Neural progenitor cell (in vitro differentiated cells): ENCODE measurements around the gene FAM72D. TPM values are rescaled to one million over a fixed set of nuclear protein-coding genes. Genes with fewer than 3 reads are reported as not detected.
"Not testable (repeated sequence)": the region's sequence is repeated elsewhere in the genome, so short reads cannot be mapped to it uniquely, and the experiment has no call there.

Experiments used
- DNase-seq: peaks from one replicate; pipeline ENCODE4 v3.0.0-alpha.2; 2016; ENCODE audit warnings: low spot score
- H2AFZ ChIP-seq: fragments of 200-600 bp; sonication (generic); replicated peaks from 2 replicates; pipeline ENCODE4 v1.6.1; 2016; ENCODE audit warnings: antibody characterized with exemption
- H3F3A ChIP-seq: fragments of 200-600 bp; sonication (generic); 2 replicates; pipeline ENCODE4 v1.6.1; 2016; ENCODE audit warnings: antibody characterized with exemption, low read depth
- H3K27ac ChIP-seq: fragments of 200-600 bp; sonication (generic); 2 replicates; pipeline ENCODE4 v1.5.1; 2016; ENCODE audit warnings: mild to moderate bottlenecking
- H3K27me3 ChIP-seq: fragments of 200-600 bp; sonication (generic); 2 replicates; pipeline ENCODE4 v1.6.1; 2016; ENCODE audit warnings: mild to moderate bottlenecking, moderate library complexity
- H3K36me3 ChIP-seq: fragments of 200-600 bp; sonication (generic); 2 replicates; pipeline ENCODE4 v1.5.1; 2016
- H3K4me1 ChIP-seq: fragments of 200-600 bp; sonication (generic); 2 replicates; pipeline ENCODE4 v1.6.1; 2016; ENCODE audit warnings: mixed run types
- H3K4me2 ChIP-seq: fragments of 200-600 bp; sonication (generic); 2 replicates; pipeline ENCODE4 v1.6.1; 2016
- H3K4me3 ChIP-seq: fragments of 200-600 bp; sonication (generic); 2 replicates; pipeline ENCODE4 v1.5.1; 2016
- H3K79me2 ChIP-seq: fragments of 200-600 bp; sonication (generic); 2 replicates; pipeline ENCODE4 v1.6.1; 2016; ENCODE audit warnings: low read depth
- H3K9ac ChIP-seq: fragments of 200-600 bp; sonication (generic); 2 replicates; pipeline ENCODE4 v1.6.1; 2016
- H3K9me3 ChIP-seq: fragments of 200-600 bp; sonication (generic); 2 replicates; pipeline ENCODE4 v1.5.1; 2016; ENCODE audit warnings: low read depth
- H4K20me1 ChIP-seq: fragments of 200-600 bp; sonication (generic); 2 replicates; pipeline ENCODE4 v1.6.1; 2016; ENCODE audit warnings: low read depth
- H3K27ac Mint-ChIP-seq: 3 replicates; pipeline ENCODE4 v1.8.0; 2021; ENCODE audit warnings: mixed read lengths
- H3K27me3 Mint-ChIP-seq: 2 replicates; pipeline ENCODE4 v1.8.0; 2022; ENCODE audit warnings: low read depth, mild to moderate bottlenecking, inconsistent platforms, moderate library complexity, mixed read lengths; ENCODE audit not compliant: insufficient read depth
- H3K36me3 Mint-ChIP-seq: 3 replicates; pipeline ENCODE4 v1.8.0; 2021; ENCODE audit warnings: mixed read lengths
- H3K4me1 Mint-ChIP-seq: 3 replicates; pipeline ENCODE4 v1.8.0; 2021; ENCODE audit warnings: mixed read lengths
- H3K4me3 Mint-ChIP-seq: 3 replicates; pipeline ENCODE4 v1.8.0; 2021; ENCODE audit warnings: mild to moderate bottlenecking, moderate library complexity, mixed read lengths
- H3K9me3 Mint-ChIP-seq: 3 replicates; pipeline ENCODE4 v1.8.0; 2020; ENCODE audit warnings: mixed read lengths
- total RNA-seq: library from RNA; depleted of rRNA; stranded (reverse); fragments of >200 nt; gene quantifications from 2 replicates; pipeline ENCODE4 v1.2.3, GENCODE V29; 2015; ENCODE audit warnings: low replicate concordance

Gene FAM72D
- total RNA-seq, 1 donor from 2014 or later = 36.8 TPM

DNA sequence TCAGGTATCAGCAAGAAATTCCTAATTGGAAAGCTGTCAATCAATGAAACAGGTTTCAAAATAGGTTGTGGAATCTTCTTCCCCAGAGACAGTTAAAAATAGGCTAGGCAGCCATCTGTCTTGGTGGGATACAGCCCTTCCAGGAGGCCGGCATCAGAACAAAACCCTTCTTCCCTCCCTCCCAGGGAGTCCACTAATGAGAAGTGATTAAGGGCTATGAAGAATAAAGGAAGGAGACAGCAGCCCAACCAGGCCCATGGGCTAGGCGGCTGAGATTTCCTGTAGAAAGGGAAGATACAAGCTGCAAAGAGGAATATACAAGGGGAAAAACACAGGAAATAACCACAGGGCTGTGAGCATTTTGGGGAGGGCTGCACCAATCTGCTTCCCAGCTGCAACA is 32.5 kb upstream of the FAM72D start:
- not testable (repeated sequence) for H3K4me1 ChIP-seq, H3K9me3 ChIP-seq, H2AFZ ChIP-seq, H4K20me1 ChIP-seq, H3K27ac ChIP-seq, H3K4me2 ChIP-seq, H3K27ac Mint-ChIP-seq, H3K79me2 ChIP-seq, H3K36me3 Mint-ChIP-seq, H3K27me3 Mint-ChIP-seq, H3F3A ChIP-seq, DNase-seq, H3K4me3 ChIP-seq, H3K4me1 Mint-ChIP-seq, H3K9me3 Mint-ChIP-seq, H3K9ac ChIP-seq, H3K27me3 ChIP-seq, H3K4me3 Mint-ChIP-seq, H3K36me3 ChIP-seq

DNA sequence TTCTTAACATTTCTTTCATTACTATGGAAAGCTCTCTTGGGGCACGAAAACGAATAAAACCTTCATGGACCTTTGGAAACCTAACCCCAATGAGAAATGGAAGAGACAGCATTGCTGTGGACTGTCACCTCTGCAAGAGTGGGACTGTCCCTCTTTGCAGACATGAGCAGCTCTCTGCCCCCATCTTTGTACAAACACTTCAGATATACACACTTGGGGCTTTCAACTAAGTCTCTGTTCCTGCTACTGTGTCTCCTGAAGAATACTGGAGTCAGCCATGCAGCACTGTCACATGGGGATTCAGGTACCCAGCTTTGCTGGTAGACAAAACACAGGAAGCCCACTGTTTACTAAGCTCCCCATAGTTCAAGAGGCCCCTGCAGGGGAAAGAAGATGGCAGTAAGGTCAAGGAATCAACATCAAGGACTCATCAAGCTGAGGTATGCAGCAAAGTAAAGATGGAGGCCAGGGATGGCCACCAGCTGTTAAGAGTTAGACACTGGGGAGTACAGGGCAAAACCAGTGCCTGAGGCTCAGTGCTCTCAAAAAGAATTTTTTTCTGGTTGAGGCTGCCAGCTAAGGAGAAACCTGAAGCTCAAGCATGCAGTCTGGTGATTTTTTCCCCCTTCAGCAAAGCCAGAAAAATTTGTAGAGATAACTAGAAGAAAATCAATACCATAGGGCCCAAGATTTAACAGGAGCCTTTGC is 31.7 kb upstream of the FAM72D start:
- H3K9me3 Mint-ChIP-seq, H3K4me3 Mint-ChIP-seq, H3K27me3 ChIP-seq, H3K27ac ChIP-seq, H3K27me3 Mint-ChIP-seq, H3K79me2 ChIP-seq, H2AFZ ChIP-seq, H4K20me1 ChIP-seq, H3K4me2 ChIP-seq, H3K9me3 ChIP-seq, H3K4me1 ChIP-seq, H3K36me3 ChIP-seq, H3K4me3 ChIP-seq, H3K27ac Mint-ChIP-seq, DNase-seq, H3K36me3 Mint-ChIP-seq, H3K4me1 Mint-ChIP-seq, H3K9ac ChIP-seq, H3F3A ChIP-seq: not testable (repeated sequence)

DNA sequence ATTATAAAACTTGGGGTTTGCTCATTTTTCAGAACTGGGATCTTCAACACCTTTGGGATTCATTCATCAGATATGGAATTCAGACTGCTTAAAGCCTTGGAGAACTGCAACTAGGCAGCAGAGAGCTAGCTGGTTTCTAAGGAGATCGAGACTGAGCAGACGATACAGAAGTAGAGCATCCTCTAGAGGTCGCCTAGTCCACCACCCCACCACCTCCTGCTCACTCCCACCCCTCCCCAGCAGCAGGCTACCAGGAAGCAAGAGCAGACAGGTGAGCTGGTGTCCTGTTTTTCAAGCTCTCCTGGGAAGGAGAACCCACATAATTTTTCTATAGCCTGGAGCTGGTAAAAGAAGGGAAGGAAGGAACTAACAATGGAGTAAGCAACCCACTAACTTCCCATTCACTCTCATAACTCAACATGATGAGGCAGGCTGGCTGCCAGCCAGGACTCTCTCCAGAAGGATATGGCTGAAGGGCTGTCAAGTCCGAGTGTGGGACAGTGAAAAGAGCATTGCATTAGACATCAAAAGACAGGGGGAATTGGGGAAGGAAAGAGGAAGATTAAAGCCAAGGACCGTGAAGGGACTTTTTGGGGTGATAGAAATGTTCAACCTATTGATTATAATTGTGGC is 30.5 kb upstream of the FAM72D start:
- not testable (repeated sequence) for H3K9me3 Mint-ChIP-seq, H3K27me3 Mint-ChIP-seq, H3K4me3 ChIP-seq, H3K79me2 ChIP-seq, H3K36me3 ChIP-seq, H3K27ac Mint-ChIP-seq, H3K9me3 ChIP-seq, H3K9ac ChIP-seq, H3K27me3 ChIP-seq, DNase-seq, H3K4me3 Mint-ChIP-seq, H3F3A ChIP-seq, H3K27ac ChIP-seq, H2AFZ ChIP-seq, H3K36me3 Mint-ChIP-seq, H3K4me1 ChIP-seq, H3K4me1 Mint-ChIP-seq, H4K20me1 ChIP-seq, H3K4me2 ChIP-seq

DNA sequence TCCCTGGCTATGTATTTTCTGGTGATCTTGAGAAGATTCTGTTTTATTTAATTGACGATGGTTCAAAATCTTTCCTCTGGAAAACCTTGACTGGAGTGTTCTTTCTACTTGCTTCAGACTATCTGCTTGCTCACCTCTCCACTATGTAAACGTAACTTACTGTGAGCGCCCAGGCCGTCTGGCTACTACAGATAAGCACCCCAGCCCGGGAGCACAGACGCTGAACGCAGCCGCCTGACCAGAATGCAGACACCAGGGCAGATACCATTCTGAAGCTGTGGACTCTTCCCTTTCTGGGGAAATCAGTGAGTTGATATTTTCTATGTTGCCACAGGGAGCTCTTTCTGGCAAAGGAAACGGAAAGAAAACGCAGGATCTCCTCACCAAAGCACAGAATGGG is 29.3 kb upstream of the FAM72D start:
- H3K4me1 ChIP-seq, H3K27me3 ChIP-seq, H3K4me1 Mint-ChIP-seq, H3F3A ChIP-seq, H3K36me3 Mint-ChIP-seq, H4K20me1 ChIP-seq, H3K4me3 ChIP-seq, H2AFZ ChIP-seq, H3K27ac ChIP-seq, H3K79me2 ChIP-seq, H3K9ac ChIP-seq, H3K36me3 ChIP-seq, H3K4me2 ChIP-seq, H3K9me3 ChIP-seq, H3K9me3 Mint-ChIP-seq, H3K27ac Mint-ChIP-seq, H3K27me3 Mint-ChIP-seq, H3K4me3 Mint-ChIP-seq, DNase-seq: not testable (repeated sequence)

DNA sequence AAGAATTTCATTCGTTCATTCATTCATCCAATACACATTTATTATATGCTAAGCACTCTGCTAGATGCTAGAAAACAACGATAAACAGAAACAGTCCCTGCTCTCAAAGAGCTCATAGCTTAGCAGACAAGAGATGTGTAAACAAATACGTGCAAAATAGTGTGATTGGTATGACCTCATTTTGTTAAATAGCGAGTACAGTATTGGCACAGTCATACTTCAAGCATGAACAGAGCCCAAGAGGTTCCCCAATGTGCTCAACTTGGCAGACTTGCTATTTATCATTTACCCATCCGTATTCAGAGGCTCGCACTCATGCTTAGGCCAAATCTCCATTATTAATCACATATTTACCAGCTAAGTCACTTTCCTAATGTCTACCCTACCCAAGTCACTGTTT is 24.2 kb upstream of the FAM72D start:
- H3K27me3 Mint-ChIP-seq, H3K4me2 ChIP-seq, H3K4me1 Mint-ChIP-seq, H3K9ac ChIP-seq, H3K9me3 ChIP-seq, H4K20me1 ChIP-seq, H3K27ac ChIP-seq, H3K36me3 Mint-ChIP-seq, H3K4me3 Mint-ChIP-seq, H3K4me1 ChIP-seq, H3K36me3 ChIP-seq, H3K4me3 ChIP-seq, H3K9me3 Mint-ChIP-seq, H3K79me2 ChIP-seq, H3K27me3 ChIP-seq, H3F3A ChIP-seq, H3K27ac Mint-ChIP-seq, H2AFZ ChIP-seq, DNase-seq: not testable (repeated sequence)

DNA sequence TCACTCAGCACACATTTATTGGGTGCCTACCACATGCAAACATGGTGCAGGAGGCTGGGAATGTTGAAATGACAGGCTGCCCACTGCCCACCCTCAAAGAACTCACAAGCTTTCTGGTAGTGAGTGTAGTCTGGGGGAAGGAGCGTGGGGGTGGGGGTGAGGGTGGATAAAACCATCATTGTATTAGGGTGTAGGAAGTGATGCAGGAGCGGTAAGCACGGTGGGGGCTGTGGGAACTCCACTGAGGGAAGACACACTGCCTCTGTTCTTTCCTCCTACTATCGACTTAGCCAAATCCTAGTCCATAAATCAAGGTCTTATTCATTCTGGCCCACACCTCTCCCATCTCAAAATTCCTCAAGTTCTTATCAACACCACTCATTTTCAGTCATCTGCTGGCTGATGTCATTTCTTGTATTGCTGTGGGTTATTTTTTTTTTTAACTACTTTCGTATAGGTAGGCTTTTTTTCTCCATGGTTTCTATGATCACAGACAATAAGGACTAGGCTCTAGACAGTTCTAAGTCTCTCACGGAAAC is 21.7 kb upstream of the FAM72D start:
- not testable (repeated sequence) for H3K27ac Mint-ChIP-seq, H3F3A ChIP-seq, H3K9me3 Mint-ChIP-seq, H3K4me3 Mint-ChIP-seq, H4K20me1 ChIP-seq, H3K79me2 ChIP-seq, H3K9me3 ChIP-seq, H3K36me3 Mint-ChIP-seq, H3K4me1 Mint-ChIP-seq, H3K27ac ChIP-seq, H2AFZ ChIP-seq, H3K27me3 Mint-ChIP-seq, H3K27me3 ChIP-seq, H3K4me1 ChIP-seq, H3K4me2 ChIP-seq, H3K9ac ChIP-seq, DNase-seq, H3K4me3 ChIP-seq, H3K36me3 ChIP-seq

DNA sequence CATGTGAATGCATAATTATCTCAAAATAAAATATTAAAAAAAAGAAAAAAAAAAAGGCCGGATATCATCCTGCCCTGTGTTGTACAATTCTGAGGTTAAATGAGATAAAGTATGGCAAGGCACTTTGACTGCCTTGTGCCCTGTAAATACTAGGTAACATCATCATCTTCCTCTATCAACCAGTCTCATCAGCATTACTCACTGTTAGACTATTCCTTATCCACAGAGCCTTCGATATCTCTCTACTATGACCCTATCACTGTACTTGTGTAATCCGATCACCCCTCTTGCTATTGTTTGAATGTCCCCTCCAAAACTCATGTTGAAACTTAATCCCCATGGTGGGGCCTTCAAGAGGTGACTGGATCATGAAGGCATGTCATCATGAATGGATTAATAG is 18.9 kb upstream of the FAM72D start:
- not testable (repeated sequence) for H3K4me1 Mint-ChIP-seq, H3K79me2 ChIP-seq, H3K27ac ChIP-seq, H3K4me1 ChIP-seq, H3K4me3 ChIP-seq, H3K9me3 ChIP-seq, H3K9ac ChIP-seq, H4K20me1 ChIP-seq, H3K4me2 ChIP-seq, H3K36me3 ChIP-seq, H2AFZ ChIP-seq, DNase-seq, H3F3A ChIP-seq, H3K36me3 Mint-ChIP-seq, H3K27me3 Mint-ChIP-seq, H3K4me3 Mint-ChIP-seq, H3K27ac Mint-ChIP-seq, H3K9me3 Mint-ChIP-seq, H3K27me3 ChIP-seq

DNA sequence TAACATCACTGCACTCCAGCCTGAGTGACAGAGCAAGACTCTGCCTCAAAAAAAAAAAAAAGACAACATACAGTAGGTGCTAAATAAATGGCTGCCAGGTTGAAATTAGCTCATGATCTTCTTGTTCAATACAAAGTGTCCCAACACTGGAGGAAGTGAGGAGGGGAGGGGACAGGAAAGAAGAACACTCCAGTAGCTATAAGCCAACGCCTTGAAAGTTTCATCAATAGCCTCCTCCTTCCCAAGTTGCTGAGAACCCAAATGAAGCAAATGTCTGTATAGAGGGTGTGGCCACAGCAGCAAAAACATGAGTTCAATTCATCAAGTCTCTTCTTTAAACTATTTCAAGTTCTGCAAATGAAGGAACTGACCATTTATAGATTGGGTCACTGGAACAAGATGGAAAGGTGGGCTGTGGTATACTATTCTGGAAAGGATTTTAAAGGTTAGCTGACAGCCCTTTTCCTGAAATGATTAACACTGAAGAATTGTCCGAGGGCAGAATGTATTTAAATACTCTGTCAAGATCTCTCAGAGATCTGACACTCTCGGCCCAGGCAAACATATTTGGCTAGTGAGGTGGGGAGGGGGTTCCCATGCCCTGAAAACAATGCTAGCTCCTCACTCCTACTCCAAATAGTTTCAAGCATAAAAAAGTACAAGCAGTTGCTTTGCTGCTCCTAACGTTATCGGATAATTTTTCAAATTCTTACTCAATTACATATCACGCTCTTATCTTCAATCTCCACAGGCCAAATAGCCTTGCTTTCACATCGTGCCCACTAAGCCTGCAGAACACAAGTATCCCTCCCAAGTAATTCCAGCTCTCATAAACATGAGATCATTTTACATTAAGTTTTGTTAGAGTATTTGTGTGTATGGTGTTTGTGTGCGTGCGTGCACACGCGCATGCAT is 17.6 kb upstream of the FAM72D start:
- not testable (repeated sequence) for H3K4me1 Mint-ChIP-seq, H3K27me3 Mint-ChIP-seq, H3K9ac ChIP-seq, H3K27ac Mint-ChIP-seq, H3K9me3 ChIP-seq, H3K36me3 Mint-ChIP-seq, H4K20me1 ChIP-seq, H2AFZ ChIP-seq, H3K4me3 ChIP-seq, H3K27me3 ChIP-seq, DNase-seq, H3K27ac ChIP-seq, H3F3A ChIP-seq, H3K4me1 ChIP-seq, H3K9me3 Mint-ChIP-seq, H3K4me2 ChIP-seq, H3K36me3 ChIP-seq, H3K4me3 Mint-ChIP-seq, H3K79me2 ChIP-seq
